Breast epithelium (tissue), 3 donors: ENCODE data around the gene ZNG1F.
"Not testable (repeated sequence)": the region's sequence is repeated elsewhere in the genome, so short reads cannot be mapped to it uniquely, and the experiment has no call there.

Experiments used
- CTCF ChIP-seq, 3 donors: fragments of 450-650 bp; IDR thresholded peaks; one replicate each; pipeline ENCODE4 v1.5.1; 2016 to 2017; ENCODE audit warnings: antibody characterized with exemption in 3 of 3, mild to moderate bottlenecking in 3 of 3, moderate library complexity in 3 of 3
- POLR2A ChIP-seq: fragments of 450-650 bp; IDR thresholded peaks from one replicate; pipeline ENCODE4 v1.6.1; 2016; ENCODE audit warnings: antibody characterized with exemption, mild to moderate bottlenecking, moderate library complexity
- POLR2AphosphoS5 ChIP-seq, 3 donors: sonication (generic); formaldehyde crosslinking; IDR thresholded peaks; one replicate each; pipeline ENCODE4 v1.6.1; 2017; ENCODE audit warnings: antibody characterized with exemption in 3 of 3

GRCh38 chr9:41189217-41189616 is at the start of gene ZNG1F:
- TF ChIP-seq CTCF (IDR thresholded peaks at IDR 0.05); POLR2AphosphoS5 (IDR thresholded peaks at IDR 0.05); POLR2A: not testable (repeated sequence)
